ENCODE results near the gene JAK3. TPM values are rescaled to one million over a fixed set of nuclear protein-coding genes. Genes with fewer than 3 reads are reported as not detected.
"Not testable (repeated sequence)": the region's sequence is repeated elsewhere in the genome, so short reads cannot be mapped to it uniquely, and the experiment has no call there.

Gene JAK3
- total RNA-seq = 61.1 TPM

- Histone ChIP-seq H3K4me1 (ENCODE audit: insufficient read depth, low read length) (peaks cover 85% of the 10 kb centered on the region), H3K4me3 (ENCODE audit: low read length) (peak within 1 kb of the TSS; percentile 56), H3K9me3 (ENCODE audit: low read depth, low read length) (no peaks in the 10 kb centered on the region), H3K27me3 (ENCODE audit: insufficient read depth, low read length) (no peaks in the 10 kb centered on the region)
Measured at GRCh38 chr19:17847538-17848366, at the start of gene JAK3. Gene JAK3 (minus strand): TSS chr19:17847982. CDS start chr19:17844417, 3,565 bp downstream.

DNA sequence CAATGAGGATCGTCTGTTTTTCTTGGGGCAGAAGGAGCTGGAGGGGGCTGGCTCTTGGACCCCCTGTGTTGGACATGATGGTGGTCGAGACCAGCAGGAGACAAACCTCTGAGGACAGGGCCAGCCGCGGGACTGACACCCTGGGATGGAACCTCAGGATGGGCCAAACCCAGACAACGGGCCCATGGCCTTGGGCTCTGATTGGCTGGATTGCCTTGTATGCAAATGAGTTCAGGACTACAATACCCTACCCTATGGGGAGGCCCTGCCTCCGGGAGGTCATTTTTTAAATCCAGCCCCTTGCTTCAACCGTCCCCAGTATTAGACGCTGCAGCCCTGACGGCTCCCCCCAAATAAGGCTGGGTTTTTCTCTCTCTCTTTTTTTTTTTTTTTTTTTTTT, 46.0 kb upstream of the JAK3 start:
- H3K27me3 ChIP-seq (ENCODE audit: insufficient read depth, low read length) = no peaks in the 10 kb centered on the region
- no peaks in the 10 kb centered on the region for H3K4me1 ChIP-seq (ENCODE audit: insufficient read depth, low read length)
- no peaks in the 10 kb centered on the region for H3K9me3 ChIP-seq (ENCODE audit: low read depth, low read length)
- H3K4me3 ChIP-seq (ENCODE audit: low read length) = no peak overlapping the region

DNA sequence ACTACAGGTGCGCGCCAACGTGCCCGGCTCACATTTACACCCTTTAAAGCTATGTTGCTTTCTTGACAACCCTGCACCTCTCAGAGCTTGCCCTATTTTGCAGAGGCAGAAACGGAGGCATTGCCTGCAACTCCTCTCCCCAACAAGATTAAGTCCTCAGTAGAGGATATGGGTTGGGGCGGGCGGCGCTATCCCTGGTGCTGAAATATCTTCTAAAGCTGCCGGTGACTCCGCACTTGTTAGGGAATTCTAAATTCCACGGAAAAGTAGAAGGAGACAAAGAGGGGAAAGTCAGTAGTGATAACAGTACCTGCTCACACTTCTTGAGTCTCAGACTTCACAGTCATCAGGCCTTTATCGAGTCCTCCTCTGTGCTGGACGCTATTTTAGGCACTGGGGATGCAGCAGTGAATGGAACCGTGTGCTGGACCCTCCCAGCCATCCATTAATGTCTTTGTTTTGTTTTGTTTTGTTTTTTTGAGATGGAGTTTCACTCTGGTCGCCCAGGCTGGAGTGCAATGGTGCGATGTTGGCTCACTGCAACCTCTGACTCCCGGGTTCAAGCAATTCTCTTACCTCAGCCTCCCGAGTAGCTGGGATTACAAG, 41.9 kb upstream of the JAK3 start:
- no peaks in the 10 kb centered on the region for H3K27me3 ChIP-seq (ENCODE audit: insufficient read depth, low read length)

GRCh38 chr19:17888260-17888659, 40.5 kb upstream of the JAK3 start:
- H3K4me1 ChIP-seq (ENCODE audit: insufficient read depth, low read length) = peaks cover 9% of the 10 kb centered on the region
- H3K27me3 ChIP-seq (ENCODE audit: insufficient read depth, low read length) = no peaks in the 10 kb centered on the region
- no peaks in the 10 kb centered on the region for H3K9me3 ChIP-seq (ENCODE audit: low read depth, low read length)
- no peak overlapping the region for H3K4me3 ChIP-seq (ENCODE audit: low read length)

More for the DNA sequence above, 41.9 kb upstream of the JAK3 start:
- Histone ChIP-seq H3K9me3 (ENCODE audit: low read depth, low read length) (no peaks in the 10 kb centered on the region), H3K4me1 (ENCODE audit: insufficient read depth, low read length) (peaks cover 3% of the 10 kb centered on the region), H3K4me3 (ENCODE audit: low read length) (no peak overlapping the region)

DNA sequence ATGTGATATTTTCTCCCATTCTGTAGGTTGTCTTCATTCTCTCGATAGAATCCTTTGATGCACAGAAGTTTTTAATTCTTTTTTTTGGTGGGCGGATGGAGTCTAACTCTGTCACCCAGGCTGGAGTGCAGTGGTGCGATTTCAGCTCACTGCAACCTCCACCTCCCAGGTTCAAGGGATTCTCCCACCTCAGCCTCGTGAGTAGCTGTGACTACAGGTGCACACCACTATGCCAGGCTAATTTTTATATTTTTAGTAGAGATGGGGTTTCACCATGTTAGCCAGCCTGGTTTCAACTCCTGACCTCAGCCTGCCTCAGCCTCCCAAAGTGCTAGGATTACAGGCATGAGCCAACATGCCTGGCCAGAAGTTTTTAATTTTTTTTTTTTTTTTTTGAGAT, 39.4 kb upstream of the JAK3 start:
- not testable (repeated sequence) for H3K4me1 ChIP-seq (ENCODE audit: insufficient read depth, low read length); H3K4me3 ChIP-seq (ENCODE audit: low read length); H3K9me3 ChIP-seq (ENCODE audit: low read depth, low read length); H3K27me3 ChIP-seq (ENCODE audit: insufficient read depth, low read length)

DNA sequence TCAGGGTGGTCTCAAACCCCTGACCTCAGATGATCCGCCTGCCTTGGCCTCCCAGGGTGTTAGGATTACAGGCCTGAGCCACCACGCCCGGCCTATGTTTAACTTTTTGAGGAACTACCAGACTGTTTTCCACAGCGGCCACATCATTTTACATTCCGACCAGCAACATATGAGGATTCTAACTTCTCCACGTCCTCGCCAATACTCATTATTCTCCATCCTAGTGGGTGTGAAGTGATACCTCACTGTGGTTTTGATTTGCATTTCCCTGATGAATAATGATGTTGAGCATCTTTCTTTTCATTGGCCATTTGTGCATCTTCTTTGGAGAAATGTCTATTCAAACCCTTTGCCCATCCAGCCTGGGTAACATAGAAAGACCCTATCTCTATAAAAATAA, 38.7 kb upstream of the JAK3 start:
- peaks cover 9% of the 10 kb centered on the region for H3K4me1 ChIP-seq (ENCODE audit: insufficient read depth, low read length)
- H3K4me3 ChIP-seq (ENCODE audit: low read length) = no peak overlapping the region
- H3K27me3 ChIP-seq (ENCODE audit: insufficient read depth, low read length) = no peaks in the 10 kb centered on the region
- no peaks in the 10 kb centered on the region for H3K9me3 ChIP-seq (ENCODE audit: low read depth, low read length)

DNA sequence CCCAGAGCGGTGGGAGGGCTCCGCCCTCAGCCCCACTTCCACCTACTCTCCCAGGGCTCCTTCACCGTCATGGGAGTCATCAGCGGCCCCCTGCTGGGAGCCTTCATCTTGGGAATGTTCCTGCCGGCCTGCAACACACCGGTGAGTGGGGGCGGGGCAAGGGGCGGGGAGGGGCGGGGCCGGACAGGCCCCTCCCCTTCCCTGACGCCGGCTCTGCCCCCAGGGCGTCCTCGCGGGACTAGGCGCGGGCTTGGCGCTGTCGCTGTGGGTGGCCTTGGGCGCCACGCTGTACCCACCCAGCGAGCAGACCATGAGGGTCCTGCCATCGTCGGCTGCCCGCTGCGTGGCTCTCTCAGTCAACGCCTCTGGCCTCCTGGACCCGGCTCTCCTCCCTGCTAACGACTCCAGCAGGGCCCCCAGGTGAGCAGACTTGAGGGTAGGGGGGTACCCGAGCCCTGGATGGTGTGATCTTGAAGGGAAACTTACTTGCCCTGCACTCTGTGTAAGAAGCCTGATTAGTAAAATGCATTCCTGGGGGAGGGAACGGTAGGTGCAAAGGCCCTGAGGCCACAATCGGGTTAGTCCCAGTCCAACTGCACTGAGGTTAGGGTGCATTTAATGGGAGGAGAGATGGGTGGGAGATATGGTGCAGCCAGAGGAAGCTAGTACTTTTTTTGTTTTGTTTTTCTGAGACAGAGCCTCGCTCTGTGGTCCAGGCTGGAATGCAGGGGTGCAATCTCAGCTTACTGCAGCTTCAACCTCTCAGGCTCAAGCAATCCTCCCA, 36.0 kb upstream of the JAK3 start:
- no peaks in the 10 kb centered on the region for H3K27me3 ChIP-seq (ENCODE audit: insufficient read depth, low read length)
- H3K9me3 ChIP-seq (ENCODE audit: low read depth, low read length) = no peaks in the 10 kb centered on the region
- H3K4me3 ChIP-seq (ENCODE audit: low read length) = no peak overlapping the region
- H3K4me1 ChIP-seq (ENCODE audit: insufficient read depth, low read length) = peaks cover 9% of the 10 kb centered on the region

DNA sequence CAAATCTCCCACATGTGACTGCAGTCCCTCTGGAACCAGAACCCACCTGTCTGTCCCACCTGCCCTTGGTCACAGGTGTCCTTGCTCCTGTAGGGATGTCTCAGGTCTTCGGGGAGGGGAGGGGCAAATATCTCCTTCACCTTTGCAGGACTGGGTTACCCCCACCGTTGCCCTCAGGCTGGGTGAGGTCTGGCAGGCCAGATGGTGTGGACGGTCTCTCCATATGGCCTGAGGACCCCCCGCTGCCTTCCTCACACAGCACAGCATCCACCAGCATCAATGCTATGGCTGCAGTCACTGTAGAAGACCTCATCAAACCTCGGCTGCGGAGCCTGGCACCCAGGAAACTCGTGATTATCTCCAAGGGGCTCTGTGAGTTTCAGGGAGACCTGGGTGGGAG, 33.9 kb upstream of the JAK3 start:
- H3K4me1 ChIP-seq (ENCODE audit: insufficient read depth, low read length) = peaks cover 9% of the 10 kb centered on the region
- H3K4me3 ChIP-seq (ENCODE audit: low read length) = no peak overlapping the region
- H3K27me3 ChIP-seq (ENCODE audit: insufficient read depth, low read length) = no peaks in the 10 kb centered on the region
- H3K9me3 ChIP-seq (ENCODE audit: low read depth, low read length) = no peaks in the 10 kb centered on the region

- Histone ChIP-seq H3K9me3 (ENCODE audit: low read depth, low read length) (no peaks in the 10 kb centered on the region), H3K27me3 (ENCODE audit: insufficient read depth, low read length) (no peaks in the 10 kb centered on the region), H3K4me1 (ENCODE audit: insufficient read depth, low read length) (peaks cover 7% of the 10 kb centered on the region), H3K4me3 (ENCODE audit: low read length) (no peak overlapping the region)
Measured at GRCh38 chr19:17879466-17879865, 31.7 kb upstream of the JAK3 start.

GRCh38 chr19:17877696-17878095, 29.9 kb upstream of the JAK3 start:
- H3K27me3 ChIP-seq (ENCODE audit: insufficient read depth, low read length) = peaks cover 8% of the 10 kb centered on the region
- no peak overlapping the region for H3K4me3 ChIP-seq (ENCODE audit: low read length)
- no peaks in the 10 kb centered on the region for H3K9me3 ChIP-seq (ENCODE audit: low read depth, low read length)
- peaks cover 13% of the 10 kb centered on the region for H3K4me1 ChIP-seq (ENCODE audit: insufficient read depth, low read length)

- H3K9me3 ChIP-seq (ENCODE audit: low read depth, low read length) = no peaks in the 10 kb centered on the region
- H3K4me3 ChIP-seq (ENCODE audit: low read length) = no peak overlapping the region
- H3K4me1 ChIP-seq (ENCODE audit: insufficient read depth, low read length) = peaks cover 25% of the 10 kb centered on the region
- H3K27me3 ChIP-seq (ENCODE audit: insufficient read depth, low read length) = peaks cover 24% of the 10 kb centered on the region
Measured at GRCh38 chr19:17874758-17875135, 27.0 kb upstream of the JAK3 start.

DNA sequence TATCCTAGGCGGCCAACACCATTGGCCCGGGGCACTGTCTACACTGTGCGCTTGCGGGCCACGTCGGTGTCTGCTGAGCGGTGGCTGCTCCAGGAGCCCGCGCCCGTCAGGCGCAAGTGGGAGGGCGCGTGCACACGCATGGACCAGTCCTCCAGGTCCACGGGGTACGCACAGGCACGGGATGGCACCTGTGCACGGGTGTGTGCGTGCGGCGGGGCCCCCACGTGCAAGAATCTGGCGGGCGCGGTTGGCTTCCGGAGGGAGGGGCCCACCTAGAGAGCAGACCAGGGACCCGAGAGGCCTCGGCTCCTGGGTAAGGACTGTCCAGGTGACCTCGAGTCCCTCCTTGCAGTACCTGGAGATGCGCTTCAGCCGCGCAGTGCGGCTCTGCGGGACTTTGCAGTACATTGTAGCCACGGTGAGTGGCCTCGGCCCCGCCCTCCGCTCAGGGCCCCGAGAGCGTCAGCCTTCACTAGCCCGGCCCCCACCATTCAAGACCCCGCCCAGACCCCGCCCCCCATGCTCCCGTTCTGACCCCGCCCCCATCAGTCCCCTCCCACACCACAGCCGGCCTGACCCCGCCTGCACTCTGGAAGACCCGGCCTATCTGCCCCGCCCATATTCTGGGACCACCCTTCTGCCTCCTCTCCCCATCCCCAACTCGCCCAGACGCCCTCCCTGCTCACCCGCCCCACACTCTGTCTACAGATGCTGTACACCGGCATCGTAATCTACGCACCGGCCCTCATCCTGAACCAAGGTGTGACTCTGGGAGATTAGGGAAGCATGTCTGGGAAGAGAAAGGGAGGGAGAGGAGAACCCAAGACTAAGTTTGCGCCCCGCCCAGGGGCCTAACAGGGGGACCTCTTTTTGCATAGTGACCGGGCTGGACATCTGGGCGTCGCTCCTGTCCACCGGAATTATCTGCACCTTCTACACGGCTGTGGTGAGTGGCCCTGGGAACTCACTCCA, 26.3 kb upstream of the JAK3 start:
- H3K9me3 ChIP-seq (ENCODE audit: low read depth, low read length) = no peaks in the 10 kb centered on the region
- peaks cover 25% of the 10 kb centered on the region for H3K4me1 ChIP-seq (ENCODE audit: insufficient read depth, low read length)
- peaks cover 24% of the 10 kb centered on the region for H3K27me3 ChIP-seq (ENCODE audit: insufficient read depth, low read length)
- H3K4me3 ChIP-seq (ENCODE audit: low read length) = peak overlapping the region; percentile 20

- Histone ChIP-seq H3K27me3 (ENCODE audit: insufficient read depth, low read length) (peaks cover 24% of the 10 kb centered on the region), H3K4me1 (ENCODE audit: insufficient read depth, low read length) (peaks cover 25% of the 10 kb centered on the region), H3K4me3 (ENCODE audit: low read length) (peak overlapping the region; percentile 26), H3K9me3 (ENCODE audit: low read depth, low read length) (no peaks in the 10 kb centered on the region)
Measured at GRCh38 chr19:17872251-17873001, 24.6 kb upstream of the JAK3 start.

GRCh38 chr19:17871878-17872250, 24.1 kb upstream of the JAK3 start, which contains the start of gene SLC5A5:
Gene SLC5A5 (plus strand): TSS chr19:17871945. CDS start chr19:17872320, 375 bp downstream.
- H3K4me1 ChIP-seq (ENCODE audit: insufficient read depth, low read length) = peaks cover 25% of the 10 kb centered on the region
- H3K4me3 ChIP-seq (ENCODE audit: low read length) = peak within 1 kb of the TSS; percentile 26
- H3K9me3 ChIP-seq (ENCODE audit: low read depth, low read length) = no peaks in the 10 kb centered on the region
- peaks cover 24% of the 10 kb centered on the region for H3K27me3 ChIP-seq (ENCODE audit: insufficient read depth, low read length)

All from mononuclear cell (primary cell).